Testis (tissue), 2 donors: ENCODE measurements around the gene CPA1.

ENCODE experiments used
- POLR2A ChIP-seq: fragments of 450-650 bp; IDR thresholded peaks from one replicate; pipeline ENCODE4 v1.6.1; 2017; ENCODE audit warnings: antibody characterized with exemption, mild to moderate bottlenecking, moderate library complexity
- TF ChIP-seq, protein P1 (sequence below), 3 experiments: fragments of 450-650 bp in 2 of 3; fragments of 200-600 bp in 1 of 3; sonication (generic) in 1 of 3; IDR thresholded peaks; one replicate each; pipeline ENCODE4 v1.5.1; 2016 to 2019; ENCODE audit warnings: antibody characterized with exemption in 3 of 3, mild to moderate bottlenecking in 2 of 3, moderate library complexity in 1 of 3

DNA sequence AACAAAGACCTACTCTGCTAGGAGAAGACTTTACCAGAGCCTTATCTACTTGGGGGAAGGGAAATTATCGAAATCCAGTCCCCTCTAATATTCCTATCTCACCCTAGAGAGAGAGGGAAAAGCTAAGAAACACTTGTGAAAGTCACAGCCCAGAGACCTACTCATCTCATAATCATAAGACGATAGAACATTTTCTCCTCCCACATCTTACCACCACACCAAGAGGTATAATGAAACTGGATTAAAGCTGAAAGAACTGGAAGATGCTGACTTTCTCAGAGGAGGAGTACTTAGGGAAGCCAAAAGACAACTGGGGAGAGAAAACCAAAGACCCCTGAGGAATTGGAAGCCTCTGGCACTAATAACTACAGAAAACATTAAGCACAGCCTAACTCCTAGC is 46.5 kb upstream of the CPA1 start:
- TF ChIP-seq, protein P1, sequence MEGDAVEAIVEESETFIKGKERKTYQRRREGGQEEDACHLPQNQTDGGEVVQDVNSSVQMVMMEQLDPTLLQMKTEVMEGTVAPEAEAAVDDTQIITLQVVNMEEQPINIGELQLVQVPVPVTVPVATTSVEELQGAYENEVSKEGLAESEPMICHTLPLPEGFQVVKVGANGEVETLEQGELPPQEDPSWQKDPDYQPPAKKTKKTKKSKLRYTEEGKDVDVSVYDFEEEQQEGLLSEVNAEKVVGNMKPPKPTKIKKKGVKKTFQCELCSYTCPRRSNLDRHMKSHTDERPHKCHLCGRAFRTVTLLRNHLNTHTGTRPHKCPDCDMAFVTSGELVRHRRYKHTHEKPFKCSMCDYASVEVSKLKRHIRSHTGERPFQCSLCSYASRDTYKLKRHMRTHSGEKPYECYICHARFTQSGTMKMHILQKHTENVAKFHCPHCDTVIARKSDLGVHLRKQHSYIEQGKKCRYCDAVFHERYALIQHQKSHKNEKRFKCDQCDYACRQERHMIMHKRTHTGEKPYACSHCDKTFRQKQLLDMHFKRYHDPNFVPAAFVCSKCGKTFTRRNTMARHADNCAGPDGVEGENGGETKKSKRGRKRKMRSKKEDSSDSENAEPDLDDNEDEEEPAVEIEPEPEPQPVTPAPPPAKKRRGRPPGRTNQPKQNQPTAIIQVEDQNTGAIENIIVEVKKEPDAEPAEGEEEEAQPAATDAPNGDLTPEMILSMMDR (IDR thresholded peaks at IDR 0.05), result no peak
- TF ChIP-seq POLR2A, result no peak
